GM21717 (cell line): Measurements from ENCODE around the gene TCERG1L.

Experiments
- ATAC-seq: cut with Tn5 transposase; IDR thresholded peaks from one replicate; pipeline ENCODE4 v1.9.1; 2021; ENCODE audit warnings: mild to moderate bottlenecking, moderate library complexity; ENCODE audit not compliant: unreplicated experiment

Gene TCERG1L

GRCh38 chr10:131231323-131231964, 80.1 kb downstream of the TCERG1L start:
- ATAC-seq = no peak

- no peak for ATAC-seq
Observed at GRCh38 chr10:131230641-131231322, 80.7 kb downstream of the TCERG1L start.

- ATAC-seq = no peak
Observed at GRCh38 chr10:131230166-131230565, 81.4 kb downstream of the TCERG1L start.

- ATAC-seq = no peak
Observed at GRCh38 chr10:131227163-131227740, 84.3 kb downstream of the TCERG1L start.

- no peak for ATAC-seq
Observed at GRCh38 chr10:131226446-131227162, 84.9 kb downstream of the TCERG1L start.

- ATAC-seq = no peak
Observed at GRCh38 chr10:131224106-131224505, 87.4 kb downstream of the TCERG1L start.

- ATAC-seq = no peak
Observed at GRCh38 chr10:131223422-131223821, 88.1 kb downstream of the TCERG1L start.

GRCh38 chr10:131222986-131223385, 88.5 kb downstream of the TCERG1L start:
- no peak for ATAC-seq

- no peak for ATAC-seq
Observed at GRCh38 chr10:131221632-131222277, 89.8 kb downstream of the TCERG1L start.

- no peak for ATAC-seq
Observed at GRCh38 chr10:131220601-131221171, 90.8 kb downstream of the TCERG1L start.

GRCh38 chr10:131219955-131220489, 91.5 kb downstream of the TCERG1L start:
- no peak for ATAC-seq

- ATAC-seq = no peak
Observed at GRCh38 chr10:131219584-131219886, 92.0 kb downstream of the TCERG1L start.

GRCh38 chr10:131218811-131219583, 92.5 kb downstream of the TCERG1L start:
- ATAC-seq = no peak

GRCh38 chr10:131216681-131217230, 94.8 kb downstream of the TCERG1L start:
- no peak for ATAC-seq

GRCh38 chr10:131215776-131216175, 95.7 kb downstream of the TCERG1L start:
- no peak for ATAC-seq

GRCh38 chr10:131214521-131215244, 96.8 kb downstream of the TCERG1L start:
- ATAC-seq = no peak

- no peak for ATAC-seq
Observed at GRCh38 chr10:131213741-131214505, 97.6 kb downstream of the TCERG1L start.

GRCh38 chr10:131212763-131213325, 98.7 kb downstream of the TCERG1L start:
- ATAC-seq = no peak
